Measurements from ENCODE around the gene PRPF19. TPM values are rescaled to one million over a fixed set of nuclear protein-coding genes. Genes with fewer than 3 reads are reported as not detected.

The PRPF19 gene
- total RNA-seq, 1 experiment from 2014 or later = 160 TPM

GRCh38 chr11:60942219-60942618, 35.8 kb upstream of the PRPF19 start:
- peak in 1 of 2 experiments; percentile 53 for DNase-seq
- POLR2A ChIA-PET (ENCODE audit: unreplicated experiment) = no interaction called here
- Histone ChIP-seq H3K79me2 (ENCODE audit: low read depth) (no peaks in the 10 kb centered on the region), H3F3A (ENCODE audit: insufficient read depth, low read depth) (peaks cover 26% of the 10 kb centered on the region), H3K27me3 (ENCODE audit: insufficient read depth, low read depth) (no peaks in the 10 kb centered on the region), H3K4me3 (no peak overlapping the region), H3K4me1 (replicated peaks; ENCODE audit: insufficient read depth) (peaks cover 26% of the 10 kb centered on the region), H3K36me3 (ENCODE audit: low read depth) (no peaks in the 10 kb centered on the region), H3K4me2 (peak overlapping the region; percentile 76), H2AFZ (no peak overlapping the region), H3K9me2 (ENCODE audit: insufficient read depth) (no peaks in the 10 kb centered on the region), H4K20me1 (ENCODE audit: insufficient read depth) (no peaks in the 10 kb centered on the region), H3K9me3 (ENCODE audit: insufficient read depth, low read depth) (no peaks in the 10 kb centered on the region), H3K27ac (peak overlapping the region; percentile 74)
- intact Hi-C loops (cut with micrococcal nuclease; ENCODE audit: unreplicated experiment) = loop anchor here (2.0 kb wide), 1 partner anchor 17 kb away; the partner anchor contains the start of gene TMEM132A
- no peak for TF ChIP-seq EZH2 (IDR thresholded peaks at IDR 0.05; ENCODE audit: low read depth)
- TF ChIP-seq, protein P1, sequence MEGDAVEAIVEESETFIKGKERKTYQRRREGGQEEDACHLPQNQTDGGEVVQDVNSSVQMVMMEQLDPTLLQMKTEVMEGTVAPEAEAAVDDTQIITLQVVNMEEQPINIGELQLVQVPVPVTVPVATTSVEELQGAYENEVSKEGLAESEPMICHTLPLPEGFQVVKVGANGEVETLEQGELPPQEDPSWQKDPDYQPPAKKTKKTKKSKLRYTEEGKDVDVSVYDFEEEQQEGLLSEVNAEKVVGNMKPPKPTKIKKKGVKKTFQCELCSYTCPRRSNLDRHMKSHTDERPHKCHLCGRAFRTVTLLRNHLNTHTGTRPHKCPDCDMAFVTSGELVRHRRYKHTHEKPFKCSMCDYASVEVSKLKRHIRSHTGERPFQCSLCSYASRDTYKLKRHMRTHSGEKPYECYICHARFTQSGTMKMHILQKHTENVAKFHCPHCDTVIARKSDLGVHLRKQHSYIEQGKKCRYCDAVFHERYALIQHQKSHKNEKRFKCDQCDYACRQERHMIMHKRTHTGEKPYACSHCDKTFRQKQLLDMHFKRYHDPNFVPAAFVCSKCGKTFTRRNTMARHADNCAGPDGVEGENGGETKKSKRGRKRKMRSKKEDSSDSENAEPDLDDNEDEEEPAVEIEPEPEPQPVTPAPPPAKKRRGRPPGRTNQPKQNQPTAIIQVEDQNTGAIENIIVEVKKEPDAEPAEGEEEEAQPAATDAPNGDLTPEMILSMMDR (conservative IDR thresholded peaks at IDR 0.05) = no peak
- BruUV-seq (replicated peaks) = no TSS peak
- CTCF ChIA-PET = no interaction called here

DNA sequence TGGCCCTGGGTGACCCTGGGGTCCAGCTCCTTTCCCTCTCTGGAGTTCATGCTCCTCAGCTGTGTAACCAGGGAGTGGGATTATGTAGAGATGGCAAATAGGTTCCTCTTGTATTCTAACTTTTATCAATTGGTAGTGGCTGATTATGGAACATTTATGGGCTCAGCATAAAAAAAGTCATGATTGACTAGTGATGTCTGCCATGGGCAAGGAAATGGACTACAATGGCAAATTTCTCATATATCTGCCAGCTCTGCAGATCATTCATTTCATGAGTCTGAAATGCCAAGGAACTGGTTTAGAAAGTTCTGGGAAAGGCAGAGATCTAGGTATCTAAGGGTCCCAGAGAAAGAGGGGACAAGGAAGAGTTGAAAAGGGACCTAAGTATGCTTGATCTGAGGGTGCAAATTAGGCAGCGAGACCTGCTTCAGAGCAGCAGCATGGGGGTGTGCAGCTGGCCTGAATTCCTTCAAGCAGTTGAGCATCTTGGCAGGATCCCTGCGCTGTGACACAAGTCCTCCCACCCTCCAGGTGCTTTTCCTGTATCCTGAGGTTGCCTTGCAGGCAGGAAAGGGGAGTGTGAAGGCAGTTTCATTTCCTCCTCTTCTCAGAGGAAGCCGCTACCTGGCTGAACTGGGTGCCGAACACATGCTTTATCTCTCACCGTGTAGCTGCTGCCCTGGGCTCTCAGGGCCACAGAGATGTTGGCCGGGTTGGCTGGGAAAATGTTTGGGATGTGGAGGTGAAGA, 35.2 kb upstream of the PRPF19 start:
- Histone ChIP-seq H3F3A (ENCODE audit: insufficient read depth, low read depth) (peaks cover 26% of the 10 kb centered on the region), H3K27me3 (ENCODE audit: insufficient read depth, low read depth) (no peaks in the 10 kb centered on the region), H3K4me1 (replicated peaks; ENCODE audit: insufficient read depth) (peaks cover 26% of the 10 kb centered on the region), H3K4me3 (no peak overlapping the region), H4K20me1 (ENCODE audit: insufficient read depth) (no peaks in the 10 kb centered on the region), H3K9me2 (ENCODE audit: insufficient read depth) (no peaks in the 10 kb centered on the region), H3K4me2 (peak overlapping the region; percentile 76; the same call in 1 of the 2 replicates), H3K79me2 (ENCODE audit: low read depth) (no peaks in the 10 kb centered on the region), H2AFZ (no peak overlapping the region), H3K36me3 (ENCODE audit: low read depth) (no peaks in the 10 kb centered on the region), H3K9me3 (ENCODE audit: insufficient read depth, low read depth) (no peaks in the 10 kb centered on the region), H3K27ac (no peak overlapping the region)
- CTCF ChIA-PET = interaction anchor here (0.6 kb wide), 1 partner anchor 764 kb away, joined by 6 read pairs; no protein-coding TSS in a partner anchor
- peak in 1 of 2 experiments; percentile 37 for DNase-seq
- intact Hi-C loops (cut with micrococcal nuclease; ENCODE audit: unreplicated experiment) = loop anchor here (2.0 kb wide), 1 partner anchor 17 kb away; the partner anchor contains the start of gene TMEM132A
- BruUV-seq (replicated peaks) = no TSS peak
- POLR2A ChIA-PET (ENCODE audit: unreplicated experiment) = interaction anchor here (0.6 kb wide), 1 partner anchor 202 kb away, joined by 3 read pairs; no protein-coding TSS in a partner anchor
- no peak for TF ChIP-seq EZH2 (IDR thresholded peaks at IDR 0.05; ENCODE audit: low read depth)
- TF ChIP-seq, protein P1 (conservative IDR thresholded peaks at IDR 0.05) = no peak

DNA sequence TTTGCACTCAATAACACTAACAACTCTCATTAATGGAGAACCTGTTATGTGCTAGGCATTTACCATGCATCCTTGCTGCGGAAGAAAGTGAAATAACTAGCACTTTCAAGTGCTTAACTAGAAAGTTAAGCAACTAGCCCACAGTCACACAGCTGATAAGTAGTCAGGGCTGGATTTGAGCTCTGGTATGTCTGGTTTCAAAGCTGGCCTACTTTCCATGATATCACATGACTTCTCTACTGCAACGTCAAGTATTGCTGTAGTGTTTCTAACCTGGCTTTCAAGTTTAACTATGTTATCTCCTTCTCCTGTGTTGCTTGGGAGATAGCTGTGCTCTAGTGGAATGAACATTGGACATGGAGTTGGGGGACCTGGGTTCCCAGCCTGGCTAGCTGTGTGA, 33.5 kb upstream of the PRPF19 start:
- BruUV-seq (replicated peaks) = no TSS peak
- TF ChIP-seq, protein P1 (conservative IDR thresholded peaks at IDR 0.05) = no peak
- no peak for TF ChIP-seq EZH2 (IDR thresholded peaks at IDR 0.05; ENCODE audit: low read depth)
- ChIA-PET CTCF (interaction anchor here (0.6 kb wide), 1 partner anchor 109 kb away, joined by 6 read pairs; no protein-coding TSS in a partner anchor), POLR2A (ENCODE audit: unreplicated experiment) (interaction anchor here (0.7 kb wide), 1 partner anchor 359 kb away, joined by 6 read pairs; no protein-coding TSS in a partner anchor)
- intact Hi-C loops (cut with micrococcal nuclease; ENCODE audit: unreplicated experiment) = no loop called here
- no peaks in the 10 kb centered on the region for H3K9me3 ChIP-seq (ENCODE audit: insufficient read depth, low read depth)
- H3K27ac ChIP-seq = no peak overlapping the region
- H3K4me1 ChIP-seq (replicated peaks; ENCODE audit: insufficient read depth) = peaks cover 26% of the 10 kb centered on the region
- no peak overlapping the region for H3K4me3 ChIP-seq
- no peaks in the 10 kb centered on the region for H3K27me3 ChIP-seq (ENCODE audit: insufficient read depth, low read depth)
- peak in 1 of 2 experiments; percentile 21 for DNase-seq
- no peaks in the 10 kb centered on the region for H3K9me2 ChIP-seq (ENCODE audit: insufficient read depth)
- no peak overlapping the region for H3K4me2 ChIP-seq
- H3K36me3 ChIP-seq (ENCODE audit: low read depth) = no peaks in the 10 kb centered on the region
- H3F3A ChIP-seq (ENCODE audit: insufficient read depth, low read depth) = peaks cover 26% of the 10 kb centered on the region
- H2AFZ ChIP-seq = no peak overlapping the region
- H3K79me2 ChIP-seq (ENCODE audit: low read depth) = no peaks in the 10 kb centered on the region
- no peaks in the 10 kb centered on the region for H4K20me1 ChIP-seq (ENCODE audit: insufficient read depth)

All from PC-9 (cell line).